ENCODE results near the gene NCOA6. TPM values are rescaled to one million over a fixed set of nuclear protein-coding genes. Genes with fewer than 3 reads are reported as not detected.

The NCOA6 gene
- total RNA-seq, 1 donor from 2014 or later, result 15.5 TPM

- no peak for TF ChIP-seq CTCF (conservative IDR thresholded peaks at IDR 0.05; ENCODE audit: low read depth, low read length)
- DNase-seq (ENCODE audit: low read depth), result no peak
- H3K4me3 ChIP-seq (ENCODE audit: low read depth, low read length), result no peak overlapping the region
These were observed 136.0 kb downstream of the NCOA6 start for GRCh38 chr20:34689486-34689885.

GRCh38 chr20:34683667-34684066, 141.8 kb downstream of the NCOA6 start:
- no peak for DNase-seq (ENCODE audit: low read depth)
- no peak overlapping the region for H3K4me3 ChIP-seq (ENCODE audit: low read depth, low read length)
- no peak for TF ChIP-seq CTCF (conservative IDR thresholded peaks at IDR 0.05; ENCODE audit: low read depth, low read length)

GRCh38 chr20:34680586-34681175, 144.8 kb downstream of the NCOA6 start:
- no peak for TF ChIP-seq CTCF (conservative IDR thresholded peaks at IDR 0.05; ENCODE audit: low read depth, low read length)
- no peak overlapping the region for H3K4me3 ChIP-seq (ENCODE audit: low read depth, low read length)
- DNase-seq (ENCODE audit: low read depth), result no peak

- H3K4me3 ChIP-seq (ENCODE audit: low read depth, low read length), result peak within 1 kb of the TSS; percentile 88
- peak; percentile 55 for DNase-seq (ENCODE audit: low read depth)
- TF ChIP-seq CTCF (conservative IDR thresholded peaks at IDR 0.05; ENCODE audit: low read depth, low read length), result peak; percentile 4
These were observed 148.6 kb downstream of the NCOA6 start, which contains the start of gene PIGU for GRCh38 chr20:34676642-34677373. Gene PIGU, minus strand, starts transcription at chr20:34677092. Its CDS starts 7 bp downstream, at chr20:34677085.

- H3K4me3 ChIP-seq (ENCODE audit: low read depth, low read length), result peak overlapping the region; percentile 88
- no peak for TF ChIP-seq CTCF (conservative IDR thresholded peaks at IDR 0.05; ENCODE audit: low read depth, low read length)
- DNase-seq (ENCODE audit: low read depth), result no peak
These were observed 149.3 kb downstream of the NCOA6 start for GRCh38 chr20:34675993-34676641.

- peak overlapping the region; percentile 88 for H3K4me3 ChIP-seq (ENCODE audit: low read depth, low read length)
- no peak for TF ChIP-seq CTCF (conservative IDR thresholded peaks at IDR 0.05; ENCODE audit: low read depth, low read length)
- no peak for DNase-seq (ENCODE audit: low read depth)
These were observed 149.9 kb downstream of the NCOA6 start for GRCh38 chr20:34675561-34675960.
